GM23248 (cell line): Measurements from ENCODE around the gene ANKRD1.

ENCODE experiments used
- EZH2 ChIP-seq: fragments of 200-600 bp; sonication (generic); IDR thresholded peaks from 2 replicates; pipeline ENCODE4 v1.6.1; 2018; ENCODE audit warnings: antibody characterized with exemption, mild to moderate bottlenecking; ENCODE audit not compliant: insufficient read depth, poor library complexity, severe bottlenecking
- EZH2phosphoT487 ChIP-seq: fragments of 200-600 bp; sonication (generic); IDR thresholded peaks from 2 replicates; pipeline ENCODE4 v1.6.1; 2018; ENCODE audit warnings: antibody characterized with exemption, moderate library complexity, mild to moderate bottlenecking, low read depth; ENCODE audit not compliant: insufficient read depth

DNA sequence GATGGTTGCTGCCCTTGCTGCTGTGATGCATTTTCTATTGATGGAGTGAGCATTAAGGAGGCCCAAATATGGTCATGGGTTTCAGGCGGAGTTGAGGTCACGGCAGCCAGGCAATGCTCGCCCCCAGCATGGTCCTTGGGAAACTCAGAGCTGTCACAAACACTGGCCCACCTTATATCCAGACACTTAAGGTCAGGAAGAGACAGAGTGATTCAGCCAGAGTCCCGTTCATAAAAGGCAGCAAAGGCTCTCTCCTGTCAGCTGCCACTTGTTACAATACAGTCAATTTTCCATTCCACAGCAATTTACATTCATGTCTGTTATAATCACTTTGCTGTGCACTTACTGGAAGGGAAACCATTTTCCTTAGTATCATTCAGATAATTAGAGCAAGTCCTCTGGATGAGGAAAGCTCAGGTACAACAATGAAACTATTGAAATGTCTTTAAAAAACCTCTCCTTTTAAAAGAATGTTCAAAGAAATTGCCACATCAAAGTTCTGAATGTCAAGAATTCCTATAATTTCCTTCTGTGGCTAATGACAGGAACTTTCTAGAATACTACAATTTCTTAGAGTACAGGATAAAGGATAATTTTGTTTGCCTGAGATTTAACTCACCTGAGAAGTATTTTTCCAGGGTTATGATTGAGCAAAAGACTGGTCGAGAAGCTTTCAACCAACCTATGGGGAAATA is 14.8 kb upstream of the ANKRD1 start:
- TF ChIP-seq EZH2 (no peak), EZH2phosphoT487 (no peak)
